Fibroblast of upper back skin (primary cell): ENCODE measurements around the gene PUS7.
"Not testable (repeated sequence)": the region's sequence is repeated elsewhere in the genome, so short reads cannot be mapped to it uniquely, and the experiment has no call there.

Experiments used
- DNase-seq: peaks from one replicate; pipeline ENCODE4 v3.0.0-alpha.2; 2013

Gene PUS7

GRCh38 chr7:105493923-105494315, 28.2 kb downstream of the PUS7 start:
- DNase-seq, result peak; percentile 96

- peak; percentile 5 for DNase-seq
Observed at GRCh38 chr7:105493196-105493922, 28.7 kb downstream of the PUS7 start.

GRCh38 chr7:105489409-105489808, 32.7 kb downstream of the PUS7 start:
- DNase-seq, result no peak

DNA sequence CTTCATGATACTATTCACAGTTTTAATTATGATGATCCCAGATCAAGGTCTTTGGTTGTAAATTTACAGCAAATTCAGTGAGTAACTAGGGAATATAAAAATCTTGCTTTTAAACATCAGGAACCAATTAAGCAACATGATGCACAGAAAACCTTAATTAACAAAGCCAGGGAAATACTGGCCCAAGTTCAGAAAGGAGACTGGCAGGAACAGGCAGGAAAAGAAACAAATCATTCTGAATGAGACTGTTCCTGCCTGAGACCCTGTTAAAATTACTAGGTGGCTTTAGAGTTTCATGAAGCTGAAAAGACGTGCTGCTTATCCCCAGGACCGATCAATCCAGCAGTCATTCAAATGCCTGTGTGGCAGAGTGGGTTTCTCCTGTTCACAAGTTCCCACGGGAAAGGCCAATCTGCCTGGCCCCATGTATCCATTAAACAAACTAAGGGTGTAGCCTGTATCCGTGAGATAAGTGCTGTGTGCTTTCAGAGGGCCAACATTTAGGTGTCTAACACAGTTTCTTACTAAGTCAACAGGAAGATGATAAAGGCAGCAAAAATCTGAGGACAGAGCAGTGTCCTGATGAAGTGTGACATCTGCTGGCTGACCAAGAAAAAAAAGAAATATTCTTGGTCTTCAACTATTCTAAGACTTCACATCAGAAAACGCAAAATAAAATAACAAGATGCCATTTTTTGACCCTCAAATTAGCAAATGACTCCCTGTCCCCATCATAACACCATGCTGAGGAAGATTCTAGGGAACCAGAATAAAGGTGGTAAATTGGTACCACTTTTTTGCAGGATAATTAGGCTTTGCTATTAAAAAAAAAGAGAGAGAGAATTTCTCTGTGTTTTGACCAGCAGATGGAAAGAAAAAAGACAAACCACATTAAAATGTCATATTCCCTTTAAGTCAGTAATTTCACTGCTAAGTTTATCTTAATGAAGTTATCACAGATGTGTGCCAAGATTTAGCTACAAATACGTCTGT, 34.2 kb downstream of the PUS7 start:
- peak; percentile 75 for DNase-seq

DNA sequence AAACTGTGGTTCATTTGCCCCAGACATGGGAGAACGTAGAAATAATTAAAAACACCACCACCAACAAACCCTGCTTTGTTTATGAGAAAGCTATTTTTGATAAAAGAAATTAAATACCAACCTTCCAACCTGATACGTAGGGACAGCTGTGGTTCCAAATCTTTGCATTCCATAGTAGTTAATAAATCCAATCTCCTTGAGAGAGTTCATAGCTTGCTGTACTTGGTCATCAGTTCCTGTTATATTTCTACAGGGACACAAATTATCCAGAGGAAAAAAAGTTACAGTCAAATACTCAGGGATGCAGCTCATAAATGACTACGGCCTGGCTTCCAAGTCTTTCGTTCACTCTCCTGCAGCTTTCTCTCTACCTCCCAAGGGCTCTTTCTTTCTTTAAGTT, 41.1 kb downstream of the PUS7 start:
- peak; percentile 46 for DNase-seq

DNA sequence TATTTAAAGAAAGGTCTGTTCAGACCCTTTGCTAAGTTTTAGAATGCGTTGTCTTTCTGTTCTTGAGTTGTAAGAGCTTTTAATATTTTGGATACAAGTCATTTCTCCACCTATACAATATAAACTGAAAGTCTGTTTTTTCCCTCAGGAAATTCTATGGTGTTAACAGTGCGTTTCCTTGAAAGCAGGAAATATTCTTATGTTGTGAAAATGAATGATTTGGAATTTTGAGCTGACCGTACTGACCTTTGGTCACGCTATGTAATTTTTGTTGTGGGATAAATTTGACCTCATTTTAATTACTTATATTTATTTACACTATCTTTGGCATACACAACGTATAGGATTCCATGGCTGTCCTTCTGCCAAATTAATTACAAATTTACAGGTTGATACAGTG, 43.5 kb downstream of the PUS7 start:
- no peak for DNase-seq

DNA sequence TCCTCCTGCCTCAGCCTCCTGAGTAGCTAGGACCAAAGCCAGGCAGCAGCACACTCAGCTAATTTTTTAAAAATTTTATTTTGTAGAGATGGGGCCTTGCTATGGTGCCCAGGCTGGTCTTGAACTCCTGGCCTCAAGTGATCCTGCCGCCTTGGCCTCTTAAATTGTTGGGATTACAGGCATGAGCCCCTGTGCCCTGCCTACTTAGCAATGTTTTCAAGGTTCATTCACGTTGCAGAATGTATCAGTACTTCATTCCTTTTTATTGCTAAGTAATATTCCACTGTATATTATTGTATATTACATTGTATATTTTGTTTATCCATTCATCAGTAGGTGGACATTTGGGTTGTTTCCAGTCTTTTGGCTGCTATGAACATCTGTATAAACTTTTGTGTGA, 44.2 kb downstream of the PUS7 start:
- DNase-seq, result no peak

DNA sequence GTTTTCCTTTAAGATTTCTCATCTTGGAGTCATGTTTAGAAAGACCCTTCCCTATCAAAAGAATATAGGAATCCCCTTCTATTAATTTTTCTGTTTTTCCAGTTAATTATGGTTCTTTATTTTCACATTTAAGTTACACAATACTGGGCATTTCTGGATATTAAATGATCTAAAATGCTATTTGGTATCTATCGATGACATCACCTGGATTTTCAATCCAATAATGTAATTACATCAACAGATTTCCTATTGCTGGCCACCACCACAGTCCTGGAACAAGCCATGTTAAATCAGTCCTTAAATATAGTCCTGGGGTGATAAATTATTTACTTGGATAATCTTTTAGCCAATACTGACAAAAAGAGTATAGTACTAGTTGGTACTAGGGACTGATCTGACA, 48.0 kb downstream of the PUS7 start:
- DNase-seq, result no peak

DNA sequence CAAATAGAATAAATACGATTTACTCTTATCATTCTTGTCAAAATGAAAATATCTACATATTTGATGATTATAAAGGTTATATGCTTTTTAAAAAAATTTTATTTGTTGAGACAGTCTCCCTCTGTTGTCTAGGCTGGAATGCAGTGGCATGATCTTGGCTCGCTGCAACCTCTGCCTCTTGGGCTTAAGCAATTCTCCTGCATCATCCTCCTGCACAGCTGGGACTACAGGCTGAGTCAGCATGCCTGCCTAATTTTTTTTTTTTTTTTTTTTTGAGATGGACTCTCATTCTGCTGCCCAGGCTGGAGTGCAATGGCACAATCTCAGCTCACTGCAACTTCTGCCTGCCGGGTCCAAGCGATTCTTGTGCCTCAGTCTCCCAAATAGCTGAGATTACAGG, 48.9 kb downstream of the PUS7 start:
- peak; percentile 82 for DNase-seq

DNA sequence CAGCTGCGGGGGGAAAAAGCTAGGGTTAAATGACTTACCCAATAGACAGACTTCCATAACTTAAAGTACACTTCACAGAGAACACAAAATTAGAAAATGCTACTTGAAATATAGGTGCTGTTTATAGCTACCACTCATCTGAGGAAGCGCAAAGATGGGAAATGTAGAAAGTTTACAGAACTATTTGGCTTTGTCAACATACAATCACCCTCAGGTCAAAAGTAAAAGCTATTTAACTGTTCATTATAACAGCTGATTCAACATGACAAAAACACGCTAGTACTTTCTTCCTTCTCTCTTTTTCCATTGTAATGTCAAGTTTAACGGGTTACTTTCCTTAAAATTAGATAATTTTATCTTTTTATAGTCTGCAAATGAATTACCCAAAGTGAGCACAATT, 51.2 kb downstream of the PUS7 start:
- DNase-seq, result no peak

GRCh38 chr7:105470090-105470489, 52.0 kb downstream of the PUS7 start:
- no peak for DNase-seq

- DNase-seq, result no peak
Observed at GRCh38 chr7:105462765-105463420, 59.2 kb downstream of the PUS7 start.

- DNase-seq, result no peak
Observed at GRCh38 chr7:105461518-105461917, 60.6 kb downstream of the PUS7 start.

DNA sequence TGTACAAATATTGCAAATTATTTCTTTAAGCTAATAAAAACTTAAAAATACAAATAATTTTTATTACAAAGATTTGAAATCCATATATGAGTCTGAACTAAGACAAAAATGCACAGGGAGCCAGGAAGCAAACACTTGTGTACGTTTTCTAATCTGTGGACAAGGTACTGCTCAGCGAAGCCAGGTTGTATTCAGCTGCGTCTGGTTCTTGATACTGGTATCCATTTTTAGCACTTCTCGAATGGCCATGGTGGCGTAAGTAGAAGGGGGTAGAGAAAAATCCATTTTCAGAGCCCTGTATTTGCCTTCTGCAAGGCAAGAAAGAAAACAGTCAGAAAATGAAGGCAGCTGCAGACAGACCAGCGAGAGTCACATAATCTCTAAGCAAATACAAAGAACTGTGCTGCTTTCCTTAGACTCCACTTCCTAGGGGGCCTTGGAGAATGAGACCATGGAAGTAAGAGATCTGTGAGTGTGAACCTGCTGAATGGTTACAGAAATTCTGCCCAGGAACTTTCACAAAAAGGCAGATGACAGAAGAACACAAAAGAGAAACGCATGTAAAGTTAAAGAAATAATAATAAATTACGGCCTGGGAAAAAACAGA, 64.3 kb downstream of the PUS7 start:
- DNase-seq, result no peak

GRCh38 chr7:105454921-105455320, 67.2 kb downstream of the PUS7 start:
- peak; percentile 35 for DNase-seq

DNA sequence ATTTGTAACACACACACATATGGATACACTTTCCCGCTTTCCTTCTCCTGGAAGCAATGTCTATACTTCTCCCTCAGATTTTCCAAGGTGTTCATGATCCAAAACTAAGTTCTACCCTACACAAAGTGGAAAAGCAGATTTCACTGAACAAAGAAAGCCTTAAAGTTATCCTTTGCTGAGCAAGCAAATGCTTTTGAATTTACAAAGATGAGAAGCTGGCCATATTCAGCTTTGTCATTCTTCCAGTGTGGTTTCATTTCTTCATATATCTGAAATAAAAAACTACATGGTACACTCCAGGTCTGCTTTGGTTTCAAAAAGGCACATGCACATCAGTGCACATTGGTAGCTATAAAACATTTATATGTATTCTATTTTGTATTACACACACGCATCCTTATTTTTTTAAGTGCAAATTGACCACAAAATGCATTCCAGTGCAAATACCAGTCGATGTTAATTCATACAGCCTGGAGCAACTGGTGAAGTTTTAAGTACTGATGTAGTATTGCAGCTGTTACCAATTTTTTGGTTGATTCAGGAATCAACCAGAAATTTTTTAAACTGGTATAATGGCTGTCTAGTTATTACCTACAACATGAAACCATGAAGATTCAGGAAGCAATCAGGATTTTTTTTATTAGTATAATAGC, 67.8 kb downstream of the PUS7 start:
- peak; percentile 93 for DNase-seq

- DNase-seq, result no peak
Observed at GRCh38 chr7:105452085-105452484, 70.0 kb downstream of the PUS7 start.

GRCh38 chr7:105450870-105451269, 71.2 kb downstream of the PUS7 start:
- not testable (repeated sequence) for DNase-seq

- DNase-seq, result peak; percentile 8
Observed at GRCh38 chr7:105450177-105450861, 71.8 kb downstream of the PUS7 start.

- DNase-seq, result no peak
Observed at GRCh38 chr7:105448181-105448580, 73.9 kb downstream of the PUS7 start.

DNA sequence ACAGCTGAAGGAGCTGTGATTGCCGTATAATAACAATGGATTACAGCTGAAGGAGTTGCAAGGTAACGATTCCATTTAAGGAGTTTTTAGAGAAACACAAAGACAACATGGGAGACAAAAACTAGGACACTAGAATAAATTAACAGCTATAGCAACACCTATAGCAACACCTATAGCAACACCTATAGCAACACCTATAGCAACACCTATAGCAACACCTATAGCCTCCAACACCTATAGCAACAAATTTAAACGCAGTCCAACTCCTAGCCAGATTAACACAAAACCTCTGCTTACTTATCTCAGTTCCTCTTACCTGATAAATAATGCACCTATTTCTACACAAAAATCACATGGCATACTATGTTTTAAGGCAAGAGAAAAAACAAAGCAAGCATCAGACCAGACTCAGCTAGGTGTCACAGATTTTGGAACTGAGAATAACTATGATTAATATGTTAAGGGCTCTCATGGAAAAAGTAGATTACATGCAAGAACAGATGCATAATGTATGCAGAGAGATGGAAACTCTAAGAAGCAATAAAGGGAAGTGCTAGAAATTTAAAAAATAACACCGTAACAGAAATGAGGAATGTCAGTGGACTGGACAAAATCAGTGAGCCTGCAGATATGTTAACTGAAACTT, 77.6 kb downstream of the PUS7 start:
- DNase-seq, result no peak
